HG02852 (cell line): ENCODE results near the gene LRRC37B.
"Not testable (repeated sequence)": the region's sequence is repeated elsewhere in the genome, so short reads cannot be mapped to it uniquely, and the experiment has no call there.

Experiments
- ATAC-seq: cut with Tn5 transposase; IDR thresholded peaks from one replicate; pipeline ENCODE4 v1.9.1; 2021; ENCODE audit warnings: mild to moderate bottlenecking, moderate library complexity; ENCODE audit not compliant: unreplicated experiment

LRRC37B gene

DNA sequence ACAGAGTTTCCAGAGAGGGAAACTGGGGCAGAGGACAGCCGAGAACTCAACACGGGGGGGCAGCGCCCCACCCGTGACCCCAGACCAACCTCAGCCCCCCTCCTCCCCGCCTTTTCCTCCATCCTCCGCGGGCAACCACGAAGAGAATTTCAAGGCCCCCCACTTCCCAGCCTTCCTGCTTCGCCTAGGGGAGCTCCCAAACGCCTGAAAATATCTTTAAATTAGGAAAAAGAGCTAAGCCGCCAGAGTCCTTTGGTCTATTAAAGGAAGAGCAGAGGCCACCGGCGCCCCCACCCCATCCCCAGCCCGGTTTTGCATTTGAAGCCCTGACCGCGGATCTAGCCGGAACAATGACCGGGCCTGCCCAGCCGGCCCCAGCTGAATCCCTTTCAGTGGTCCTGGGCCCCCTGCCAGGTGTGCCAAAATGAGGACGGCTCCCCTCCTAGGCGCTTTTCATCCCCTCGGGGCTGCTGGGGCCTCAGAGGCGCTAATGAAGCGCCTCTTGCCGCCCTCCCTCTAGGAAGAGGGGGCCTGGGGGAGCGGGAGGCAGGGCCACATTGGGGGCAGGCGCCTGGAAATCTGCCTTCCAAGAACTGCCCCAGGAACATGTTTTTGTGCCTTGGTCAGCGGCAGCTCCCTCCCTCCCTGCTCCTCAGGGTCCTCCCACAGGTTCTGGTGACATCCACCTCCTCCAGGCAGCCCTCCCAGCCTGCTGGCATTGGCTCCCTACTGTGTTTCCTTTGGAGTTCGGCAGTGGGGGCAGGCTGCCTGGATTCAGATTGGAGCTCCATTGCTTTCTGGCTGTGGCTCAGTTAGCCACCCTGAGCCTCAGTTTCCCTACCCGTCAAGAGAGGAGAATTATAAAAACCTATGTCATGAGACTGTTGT is 78.0 kb downstream of the LRRC37B start:
- not testable (repeated sequence) for ATAC-seq

DNA sequence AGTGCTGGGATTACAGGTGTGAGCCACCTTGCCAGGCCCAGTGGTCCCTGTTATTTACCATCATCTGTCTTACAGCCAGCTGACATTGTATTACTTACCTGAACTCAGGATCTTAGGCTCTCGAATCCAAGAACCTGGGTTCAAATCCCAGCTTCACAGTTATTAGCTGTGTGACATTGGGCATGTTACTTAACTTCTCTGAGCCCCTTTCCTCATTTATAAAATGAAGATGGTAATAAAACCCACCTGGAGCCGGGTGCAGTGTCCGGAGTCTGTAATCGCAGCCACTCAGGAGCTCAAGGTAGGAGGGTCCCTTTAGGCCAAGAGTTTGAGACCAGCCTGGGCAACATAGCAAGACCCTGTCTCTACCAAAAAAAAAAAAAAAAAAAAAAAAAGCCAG is 79.7 kb downstream of the LRRC37B start:
- ATAC-seq: not testable (repeated sequence)

- ATAC-seq: not testable (repeated sequence)
These were observed 84.9 kb downstream of the LRRC37B start for GRCh38 chr17:32092062-32092461.

GRCh38 chr17:32099686-32100085 is 92.5 kb downstream of the LRRC37B start:
- ATAC-seq: no peak

DNA sequence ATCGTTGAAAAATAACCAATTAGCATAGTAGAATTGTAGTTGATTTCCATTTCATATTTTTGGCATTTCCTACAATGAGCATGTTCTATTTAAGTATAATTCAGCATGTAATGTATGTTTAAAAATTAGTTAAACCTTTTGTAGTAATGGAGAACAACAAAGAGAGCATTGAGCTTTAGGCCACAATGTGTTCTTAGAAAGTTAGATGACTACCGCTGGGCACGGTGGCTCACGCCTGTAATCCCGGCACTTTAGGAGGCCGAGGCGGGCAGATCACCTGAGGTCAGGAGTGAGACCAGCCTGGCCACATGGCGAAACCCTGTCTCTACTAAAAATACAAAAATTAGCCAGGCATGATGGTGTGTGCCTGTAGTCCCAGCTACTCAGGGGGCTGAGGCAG is 93.1 kb downstream of the LRRC37B start:
- ATAC-seq: not testable (repeated sequence)

DNA sequence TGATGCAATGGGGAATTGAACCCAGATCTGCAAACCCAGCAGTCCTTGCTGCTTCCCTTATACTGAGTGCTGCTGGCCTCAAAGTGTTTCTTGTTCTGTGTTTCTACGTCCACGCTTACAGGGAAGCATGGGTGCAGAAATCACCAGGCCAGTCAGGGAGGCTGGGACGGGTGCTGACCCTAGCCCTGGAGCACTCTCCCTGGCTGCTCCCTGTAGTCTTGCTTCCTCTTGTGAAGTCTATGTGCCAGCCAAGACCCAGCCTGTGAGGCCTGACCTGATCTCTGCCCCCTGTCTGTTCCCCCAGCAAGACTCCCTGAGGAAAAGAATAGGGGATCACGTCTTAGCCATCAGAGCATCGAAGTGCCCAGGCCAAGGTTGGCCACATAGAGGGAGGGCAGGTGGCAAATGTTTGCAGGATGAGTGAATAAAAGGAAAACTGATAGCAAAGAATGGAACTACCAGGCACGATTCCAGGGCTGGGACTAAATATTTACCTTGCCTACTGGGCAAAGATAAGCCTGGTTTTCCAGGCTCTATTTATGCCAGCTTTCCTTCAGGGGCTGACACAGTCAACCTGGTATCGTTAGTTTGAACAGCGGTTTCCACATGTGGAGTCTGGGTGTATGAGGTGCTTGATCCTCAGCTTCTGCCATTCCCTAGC is 93.9 kb downstream of the LRRC37B start:
- no peak for ATAC-seq

DNA sequence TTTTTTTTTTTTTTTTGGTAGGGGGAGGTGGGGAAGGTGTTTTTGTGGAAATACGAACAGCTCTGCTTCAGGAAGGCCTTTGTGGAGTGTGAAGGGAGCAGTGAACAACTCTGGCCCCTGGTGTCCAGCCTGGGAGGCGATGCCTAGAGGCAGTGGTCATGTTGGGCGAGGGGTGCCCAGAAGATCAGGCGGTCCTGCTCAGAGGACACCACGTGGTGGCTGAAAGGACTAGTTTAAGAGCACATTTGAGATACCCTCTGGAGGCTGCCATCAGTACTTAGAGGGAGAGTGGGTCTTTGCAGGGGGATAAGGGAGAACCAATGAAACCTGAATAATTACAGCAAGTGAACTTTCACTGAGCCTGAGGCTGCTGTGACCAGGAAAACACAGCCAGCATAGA is 95.0 kb downstream of the LRRC37B start:
- no peak for ATAC-seq

DNA sequence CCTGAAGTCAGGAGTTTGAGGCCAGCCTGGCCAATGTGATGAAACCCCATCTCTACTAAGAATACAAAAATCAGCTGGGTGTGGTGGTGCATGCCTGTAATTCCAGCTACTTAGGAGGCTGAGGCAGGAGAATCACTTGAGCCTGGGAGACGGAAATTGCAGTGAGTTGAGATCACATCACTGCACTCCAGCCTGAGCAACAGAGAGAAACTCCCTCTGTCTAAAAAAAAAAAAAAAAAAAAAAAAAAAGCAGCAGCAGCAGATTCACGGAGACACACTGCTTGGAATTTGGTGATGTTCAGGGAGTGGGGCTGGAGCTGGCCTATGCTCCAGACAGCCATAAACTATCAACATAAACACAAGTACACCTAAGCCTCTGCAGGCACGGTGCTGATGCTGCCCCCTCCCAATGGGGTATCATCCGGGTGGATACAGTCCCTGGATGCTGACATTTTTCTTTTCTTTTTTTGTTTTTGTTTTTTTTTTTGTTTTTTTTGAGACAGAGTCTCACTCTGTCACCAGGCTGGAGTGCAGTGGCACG is 95.5 kb downstream of the LRRC37B start:
- no peak for ATAC-seq
